Left colon (tissue), 2 donors: ENCODE results near the gene BMP8B. TPM values are rescaled to one million over a fixed set of nuclear protein-coding genes. Genes with fewer than 3 reads are reported as not detected.
"Not testable (repeated sequence)": the region's sequence is repeated elsewhere in the genome, so short reads cannot be mapped to it uniquely, and the experiment has no call there.

Experiments used
- ATAC-seq: fragments of 200-7000 bp; cut with Tn5 transposase; one replicate; pipeline ENCODE4 v1.9.1; 2020; ENCODE audit warnings: mild to moderate bottlenecking, moderate library complexity
- DNase-seq, 2 donors: peaks; one replicate each; pipeline ENCODE4 v3.0.0-alpha.2; 2020
- intact Hi-C, 2 donors: fragments of 100-400 bp; cut with DNase I in 1 of 2; cut with micrococcal nuclease in 1 of 2; formaldehyde crosslinking; loops; one replicate each; pipeline versions ENCODE4 v1.11.2 to v1.14.0; 2022; cut with DNase I, micrococcal nuclease
- long read RNA-seq: library from polyadenylated mRNA; unstranded; transcript quantifications from one replicate; pipeline ENCODE4 v2.0.0, GENCODE V29; 2021
- total RNA-seq, 2 donors: library from RNA; stranded (reverse); fragmentation: NEBNext Ultra II Directional; extraction: Animal tissue kit (Norgen Biotek cat#: 25700); gene quantifications; one replicate each; pipeline ENCODE4 v1.2.1, GENCODE V29; 2021
- donor health status: DM: no; HTN: no; CAD: no.
- donor health status: DM: yes; HTN: yes; CAD: no.

The BMP8B gene, protein sequence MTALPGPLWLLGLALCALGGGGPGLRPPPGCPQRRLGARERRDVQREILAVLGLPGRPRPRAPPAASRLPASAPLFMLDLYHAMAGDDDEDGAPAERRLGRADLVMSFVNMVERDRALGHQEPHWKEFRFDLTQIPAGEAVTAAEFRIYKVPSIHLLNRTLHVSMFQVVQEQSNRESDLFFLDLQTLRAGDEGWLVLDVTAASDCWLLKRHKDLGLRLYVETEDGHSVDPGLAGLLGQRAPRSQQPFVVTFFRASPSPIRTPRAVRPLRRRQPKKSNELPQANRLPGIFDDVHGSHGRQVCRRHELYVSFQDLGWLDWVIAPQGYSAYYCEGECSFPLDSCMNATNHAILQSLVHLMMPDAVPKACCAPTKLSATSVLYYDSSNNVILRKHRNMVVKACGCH
- total RNA-seq: 10 to 100 TPM; 11.1 to 20.2 TPM
- long read RNA-seq, partial matches to known transcripts: 1 of 10 reads
- long read RNA-seq, other reads (novel, unspliced or antisense): 9 of 10 reads

DNA sequence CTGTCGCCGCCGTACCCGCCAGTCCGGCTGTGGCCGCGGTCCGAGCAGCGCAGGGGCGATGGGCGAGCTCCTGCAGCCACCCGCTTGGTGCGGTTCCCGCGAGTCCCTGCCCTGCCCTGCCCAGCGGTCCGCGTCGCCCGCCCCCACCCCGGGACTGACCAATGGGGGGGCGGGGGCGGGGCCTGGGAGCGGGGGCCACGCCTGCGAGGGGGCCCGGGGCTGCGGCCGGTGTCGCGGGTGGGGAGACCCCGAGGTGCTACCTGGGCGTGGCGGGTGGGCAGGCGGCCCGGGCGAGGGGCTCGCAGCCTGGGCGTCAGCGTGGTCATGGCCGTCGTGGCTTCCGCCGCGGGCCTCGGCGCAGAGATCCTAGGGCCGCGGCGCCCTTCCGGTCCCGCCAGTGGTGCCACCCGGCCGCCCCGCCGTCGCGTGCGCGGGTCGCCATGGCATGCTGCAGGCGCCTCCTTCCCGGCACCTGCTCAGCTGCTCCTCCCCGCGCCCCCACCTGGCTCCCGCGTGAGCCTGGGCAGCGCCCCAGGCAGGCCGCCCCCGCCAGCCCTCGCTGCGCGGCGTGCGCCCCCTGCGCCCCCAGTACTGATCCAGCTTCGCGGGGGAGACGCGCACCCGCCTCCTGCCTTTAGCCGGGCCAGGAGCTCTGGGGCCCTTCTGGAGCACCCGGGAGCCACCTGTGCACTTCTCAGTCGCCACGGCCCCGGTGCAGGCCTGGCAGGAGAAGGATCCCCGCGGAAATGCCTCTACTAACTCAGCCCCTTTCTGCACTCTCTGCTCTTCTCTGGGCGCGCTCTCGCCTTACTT lies at the start of gene BMP8B:
Gene BMP8B (minus strand): TSS at position 108 of the 813 bp plus-strand sequence. CDS start 380 bp downstream, outside the sequence.
- ATAC-seq (peak; percentile 88), DNase-seq (peak; percentile 77 to 80)
- intact Hi-C loops: no loop called here

DNA sequence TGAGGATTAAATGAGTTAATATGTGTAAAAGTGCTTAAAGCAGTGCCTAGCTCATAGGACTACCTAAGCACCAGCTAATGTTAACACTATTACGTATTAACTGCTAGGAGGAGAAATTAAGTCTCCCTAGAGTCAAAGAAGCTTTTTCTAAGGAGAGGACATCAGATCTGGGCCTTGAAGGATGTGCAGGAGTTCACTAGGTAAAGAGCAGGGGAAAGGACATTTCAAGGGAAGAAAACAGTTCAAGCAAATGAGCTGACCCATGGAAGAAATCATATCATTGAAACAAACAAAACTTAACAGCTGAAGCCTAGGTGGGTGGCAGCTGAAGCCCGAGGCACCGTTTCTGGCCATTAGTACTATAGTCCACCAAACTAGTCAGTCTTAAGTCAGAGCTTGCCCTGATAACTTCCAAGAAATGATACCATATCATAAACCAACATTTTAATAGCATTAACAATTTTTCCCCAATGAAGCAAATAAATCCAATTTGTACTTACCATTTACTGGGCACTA lies 48.0 kb upstream of the BMP8B start:
- ATAC-seq (no peak), DNase-seq (no peak)
- intact Hi-C loops: no loop called here

DNA sequence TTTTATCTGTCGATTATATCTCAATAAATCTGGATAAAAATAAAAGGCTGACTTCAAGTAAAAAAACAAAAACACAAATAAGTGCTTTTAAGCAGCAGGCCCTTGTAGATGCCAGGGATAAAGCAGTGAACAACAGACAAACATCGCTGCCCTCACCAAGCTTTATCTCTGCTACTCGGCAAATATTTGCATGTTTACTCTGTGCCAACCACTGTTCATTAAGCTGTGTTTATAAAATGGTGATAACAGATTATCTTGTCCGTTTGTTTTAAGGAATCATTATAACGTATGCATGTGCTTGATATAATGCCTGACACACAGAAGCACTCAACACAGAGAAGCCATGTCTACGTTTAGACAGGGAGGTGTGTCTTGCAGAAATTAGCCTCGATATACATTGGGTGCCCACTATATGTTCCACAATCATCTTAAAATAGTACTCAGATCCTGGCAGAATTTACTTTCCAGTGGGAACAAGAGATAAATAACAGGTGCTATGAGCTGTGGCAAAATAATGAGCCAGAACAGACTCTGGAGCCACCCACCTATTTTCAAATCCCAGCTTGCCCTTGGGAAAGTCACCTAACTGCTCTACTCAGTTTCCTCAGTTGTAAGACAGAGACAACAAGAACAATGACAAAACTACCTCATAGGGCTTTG lies 47.4 kb upstream of the BMP8B start:
- DNase-seq (no peak), ATAC-seq (no peak)
- intact Hi-C loops: no loop called here

DNA sequence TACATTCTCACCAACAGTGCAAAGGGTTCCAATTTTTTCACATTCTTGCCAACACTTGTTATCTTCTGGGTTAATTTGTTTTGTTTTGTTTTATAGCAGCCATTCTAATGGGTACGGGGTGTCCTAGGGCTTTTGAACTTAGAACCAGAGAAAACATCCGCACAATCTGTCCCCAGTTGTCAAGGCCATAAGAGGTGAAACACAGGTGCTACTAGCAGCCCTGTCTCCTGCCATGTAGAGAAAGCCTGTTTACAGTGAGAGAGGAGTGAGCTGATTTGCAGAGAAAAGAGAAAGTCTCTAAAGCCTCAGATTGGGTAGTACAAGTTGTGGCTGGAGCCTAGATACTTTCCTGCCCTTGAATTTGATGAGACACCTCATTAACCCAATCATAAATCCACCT lies 46.4 kb upstream of the BMP8B start:
- DNase-seq: no peak
- intact Hi-C loops: no loop called here
- ATAC-seq: peak; percentile 64

DNA sequence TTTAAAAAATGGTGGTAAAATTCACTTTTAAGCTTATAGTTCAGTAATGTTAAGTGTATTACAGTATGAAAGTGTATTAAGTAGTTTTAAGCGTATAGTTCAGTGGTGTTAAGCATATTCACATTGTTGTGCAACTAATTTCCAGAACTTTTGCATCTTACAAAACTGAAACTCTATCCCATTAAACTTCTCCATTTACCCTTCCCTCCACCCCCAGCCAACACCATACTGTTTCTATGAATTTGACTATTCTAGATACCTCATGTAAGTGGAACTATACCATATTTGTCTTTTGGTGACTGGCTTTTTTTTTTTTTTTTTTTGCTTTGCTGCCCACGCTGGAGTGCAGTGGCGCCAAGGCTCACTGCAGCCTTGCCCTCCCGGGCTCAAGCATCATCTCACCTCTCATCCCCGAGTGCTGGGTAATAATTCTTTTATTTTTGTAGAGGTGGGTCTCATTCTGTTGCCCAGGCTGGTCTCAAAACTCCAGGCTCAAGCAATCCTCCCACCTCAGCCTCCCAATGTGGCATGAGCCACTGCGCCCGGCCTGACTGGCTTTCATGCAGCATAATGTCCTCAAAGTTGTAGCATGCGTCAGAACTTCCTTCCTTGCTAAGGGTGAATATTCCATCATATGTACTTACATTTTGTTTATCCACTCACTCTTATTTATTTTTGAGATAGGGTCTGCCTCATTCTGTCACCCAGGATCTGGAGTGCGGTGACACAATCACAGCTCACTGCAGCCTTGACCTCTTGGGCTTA lies 45.1 kb upstream of the BMP8B start:
- ATAC-seq (no peak), DNase-seq (no peak)
- intact Hi-C loops: no loop called here

DNA sequence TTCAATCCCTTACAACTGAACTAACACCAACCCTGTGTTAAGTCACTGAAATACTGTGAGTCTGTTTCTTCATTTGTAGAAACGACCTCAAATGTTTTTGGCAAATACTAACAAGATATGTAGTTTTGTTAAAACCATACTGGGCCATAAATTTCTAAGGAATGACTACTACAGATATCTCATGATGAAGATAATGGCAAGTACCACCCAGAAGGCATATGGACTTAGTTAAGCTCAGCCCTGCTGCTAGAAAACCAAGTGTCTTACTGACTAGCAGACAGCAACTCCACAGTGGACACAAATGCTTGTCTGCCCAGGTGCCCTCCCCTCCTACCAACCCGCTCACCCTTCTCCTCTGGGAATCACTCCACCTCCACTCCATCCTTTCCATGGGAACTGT lies 44.5 kb upstream of the BMP8B start:
- DNase-seq: no peak
- no peak for ATAC-seq

DNA sequence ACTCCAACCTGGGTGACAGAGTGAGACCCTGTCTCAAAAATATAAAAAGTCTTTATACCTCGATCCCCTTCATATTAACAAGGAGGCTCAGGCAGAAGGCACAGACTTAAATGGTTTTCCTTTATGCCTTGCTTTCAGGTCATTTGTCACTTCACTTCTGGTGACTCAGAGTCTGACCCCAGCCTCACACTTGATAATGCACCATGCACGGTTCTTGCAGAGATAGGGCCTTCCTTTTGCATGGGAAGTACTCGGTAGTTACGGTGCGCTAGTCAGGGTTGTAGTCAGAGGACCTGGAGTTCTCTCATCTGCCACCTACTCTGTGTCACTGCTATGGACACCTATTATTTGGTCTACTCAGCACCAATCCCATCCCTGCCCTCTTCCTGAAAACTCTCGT lies 43.6 kb upstream of the BMP8B start:
- ATAC-seq: no peak
- intact Hi-C loops: no loop called here
- no peak for DNase-seq

More for the DNA sequence above, 44.5 kb upstream of the BMP8B start:
- intact Hi-C loops: no loop called here

DNA sequence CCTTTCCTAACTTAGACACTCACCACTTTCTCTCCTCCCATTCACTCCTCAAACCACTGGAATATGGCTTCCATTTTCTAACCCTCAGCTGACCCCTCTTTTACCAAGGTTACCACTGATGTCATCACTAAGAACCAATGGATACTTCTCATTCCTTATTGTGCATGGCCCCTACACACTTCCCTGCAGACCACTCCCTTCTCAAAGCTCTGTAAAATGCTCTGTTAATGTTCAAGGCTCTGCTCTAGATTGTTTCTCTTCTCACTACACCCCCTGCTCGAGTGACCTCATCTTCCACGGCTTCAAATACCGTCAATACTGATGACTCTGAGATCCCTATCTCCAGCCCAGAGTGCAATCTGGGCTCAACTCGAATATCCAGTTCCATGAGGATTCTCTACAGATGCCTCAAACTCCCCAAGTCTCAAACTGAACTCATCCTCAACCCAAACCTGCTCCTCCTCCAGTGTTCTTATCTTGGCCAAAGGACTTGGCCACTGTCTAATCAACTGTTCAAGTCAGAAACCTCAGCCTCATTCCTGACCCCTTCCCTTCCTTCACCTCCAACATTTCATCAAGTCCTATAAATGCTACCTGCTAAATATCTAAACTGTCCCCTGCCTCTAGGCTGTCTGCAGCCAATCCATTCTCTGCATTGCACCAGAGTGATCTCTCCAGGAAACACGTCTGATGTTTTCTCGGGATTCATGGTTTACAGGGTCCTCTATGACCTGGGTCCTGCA lies 41.3 kb upstream of the BMP8B start:
- no peak for ATAC-seq
- intact Hi-C loops: no loop called here
- DNase-seq: no peak

DNA sequence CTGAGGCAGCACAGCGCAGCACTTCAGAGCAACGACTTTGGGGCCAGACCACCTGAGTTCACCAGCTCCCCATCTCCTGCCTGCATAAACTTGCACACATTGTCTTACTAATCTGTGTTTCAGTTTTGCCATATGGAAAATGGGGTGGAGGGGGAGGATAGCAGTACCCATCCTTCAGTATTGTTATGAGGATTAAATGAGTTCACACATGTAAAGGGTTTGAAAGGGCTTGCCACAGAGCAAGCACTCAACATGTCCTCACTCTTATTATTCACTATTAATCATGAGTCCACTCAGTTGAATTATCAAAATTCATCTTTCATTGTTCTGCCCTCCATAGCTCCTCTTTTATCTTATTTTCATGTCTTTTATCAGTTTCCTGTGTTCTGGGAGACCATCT lies 40.1 kb upstream of the BMP8B start:
- ATAC-seq: no peak
- intact Hi-C loops: no loop called here
- DNase-seq: no peak

DNA sequence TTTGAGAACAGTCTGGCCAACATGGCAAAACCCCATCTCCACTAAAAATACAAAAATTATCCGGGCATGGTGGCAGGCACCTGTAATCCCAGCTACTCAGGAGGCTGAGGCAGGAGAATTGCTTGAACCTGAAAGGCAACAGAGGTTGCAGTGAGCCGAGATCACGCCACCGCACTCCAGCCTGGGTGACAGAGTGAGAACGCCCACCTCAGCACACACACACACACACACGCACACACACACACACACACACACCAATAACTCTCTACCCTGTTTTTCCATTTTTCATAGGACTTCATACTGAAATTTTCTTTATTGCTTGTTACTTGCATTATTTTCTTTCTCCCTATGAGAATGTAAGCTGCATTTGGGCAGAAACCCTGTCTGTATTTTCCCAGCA lies 39.6 kb upstream of the BMP8B start:
- DNase-seq, intact Hi-C loops, ATAC-seq: not testable (repeated sequence)

DNA sequence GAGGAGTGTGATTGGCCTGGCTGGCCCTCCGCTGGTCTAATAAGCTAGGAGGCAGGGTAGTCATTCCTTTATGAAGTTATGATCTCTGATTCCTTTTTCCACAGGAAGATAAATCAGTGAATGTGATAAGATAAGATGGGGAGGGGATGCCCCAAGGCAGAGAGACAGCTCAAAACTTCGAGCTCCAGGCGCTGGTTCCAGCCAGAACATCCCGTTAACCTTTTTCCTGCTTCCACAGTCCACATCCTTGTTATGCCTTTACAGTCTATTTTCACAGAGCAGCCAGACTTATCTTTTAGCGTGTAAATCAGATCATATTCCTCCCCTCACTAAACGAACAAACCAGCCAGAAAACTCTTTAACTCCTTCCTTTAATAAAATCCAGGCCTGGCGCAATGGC lies 38.5 kb upstream of the BMP8B start:
- DNase-seq (no peak), ATAC-seq (peak; percentile 44)
- intact Hi-C loops: no loop called here

DNA sequence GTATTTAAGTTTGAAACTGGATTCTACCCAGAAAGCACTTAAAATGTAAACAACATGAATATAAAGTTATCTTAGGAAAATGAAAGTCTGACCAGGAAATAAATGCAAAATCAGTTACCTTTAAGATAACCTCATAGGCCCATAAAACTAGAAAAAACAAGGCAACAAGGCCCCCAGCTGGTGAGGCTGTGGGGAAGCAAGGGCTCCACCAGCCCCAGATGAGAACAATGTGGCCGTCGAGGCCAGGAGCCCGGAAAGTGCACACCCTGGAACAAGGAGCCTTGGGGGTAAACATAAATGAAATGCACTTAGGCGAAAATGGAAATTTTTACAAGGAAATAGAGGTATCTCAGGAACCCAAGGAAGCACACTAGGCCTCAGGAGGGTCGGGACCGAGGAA lies 37.9 kb upstream of the BMP8B start:
- intact Hi-C loops: no loop called here
- DNase-seq: peak; percentile 48 to 61
- peak; percentile 78 for ATAC-seq

DNA sequence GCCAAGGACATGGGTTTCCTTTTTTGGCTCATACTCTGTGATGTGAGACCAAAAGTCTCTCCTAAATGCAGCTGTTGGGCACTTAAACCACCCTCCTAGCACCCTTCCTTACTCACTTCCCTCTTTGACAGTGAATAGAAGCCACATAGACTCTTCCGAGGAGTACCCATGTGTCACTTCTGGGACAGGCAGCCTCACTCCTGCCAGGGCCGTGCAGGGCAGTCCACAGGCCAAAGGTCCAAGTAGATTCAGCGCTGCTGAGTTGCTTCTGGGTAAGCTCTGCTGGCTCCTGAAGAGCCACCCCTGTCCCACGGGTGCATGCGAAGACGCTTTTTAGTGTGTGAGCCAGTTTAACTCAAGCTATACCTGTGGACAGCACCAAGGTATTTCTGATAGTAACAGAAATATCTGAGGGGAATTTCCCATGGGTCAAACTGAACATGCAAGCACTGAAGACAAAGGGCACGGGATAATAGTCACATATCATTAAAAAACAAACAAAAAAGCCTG lies 36.8 kb upstream of the BMP8B start:
- DNase-seq: peak; percentile 70 to 79
- intact Hi-C loops: no loop called here
- ATAC-seq: peak; percentile 88

DNA sequence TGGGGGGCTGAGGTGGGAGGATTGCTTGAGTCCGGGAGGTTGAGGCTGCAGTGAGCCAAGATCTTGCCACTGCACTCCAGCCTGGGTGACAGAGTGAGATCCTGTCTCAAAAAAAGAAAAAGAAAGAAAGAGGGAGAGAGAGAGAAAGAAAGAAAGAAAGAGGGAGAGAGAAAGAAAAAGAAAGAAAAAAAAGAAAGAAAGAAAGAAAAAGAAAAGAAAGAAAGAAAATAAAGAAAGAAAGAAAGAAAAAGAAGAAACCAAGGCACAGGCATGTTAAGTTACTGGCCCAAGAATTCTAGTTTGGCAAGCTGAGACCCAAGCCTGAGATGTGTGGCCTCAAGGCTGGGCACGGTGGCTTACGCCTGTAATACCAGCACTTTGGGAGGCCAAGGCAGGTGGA lies 34.8 kb upstream of the BMP8B start:
- intact Hi-C loops, ATAC-seq, DNase-seq: not testable (repeated sequence)

DNA sequence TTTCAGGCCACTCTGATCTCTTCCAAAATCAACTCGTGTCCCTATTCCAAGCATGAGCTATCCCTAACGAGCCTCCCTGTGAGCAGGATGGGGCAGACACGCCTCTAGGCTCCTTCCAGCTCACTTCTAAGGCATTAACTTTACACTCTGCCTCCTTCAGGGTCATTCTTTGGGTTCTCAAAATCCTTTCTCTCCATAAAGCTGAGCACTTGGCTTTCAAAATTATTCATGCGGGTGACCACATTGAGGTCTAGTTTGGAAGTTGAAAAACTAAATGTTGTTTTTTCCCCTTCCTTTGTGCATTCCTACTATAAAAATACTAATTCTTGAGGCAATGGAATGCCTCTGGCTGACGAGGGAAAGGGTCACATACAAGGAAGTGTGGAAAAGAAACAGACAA lies 33.5 kb upstream of the BMP8B start:
- DNase-seq (no peak), ATAC-seq (no peak)
- intact Hi-C loops: no loop called here

DNA sequence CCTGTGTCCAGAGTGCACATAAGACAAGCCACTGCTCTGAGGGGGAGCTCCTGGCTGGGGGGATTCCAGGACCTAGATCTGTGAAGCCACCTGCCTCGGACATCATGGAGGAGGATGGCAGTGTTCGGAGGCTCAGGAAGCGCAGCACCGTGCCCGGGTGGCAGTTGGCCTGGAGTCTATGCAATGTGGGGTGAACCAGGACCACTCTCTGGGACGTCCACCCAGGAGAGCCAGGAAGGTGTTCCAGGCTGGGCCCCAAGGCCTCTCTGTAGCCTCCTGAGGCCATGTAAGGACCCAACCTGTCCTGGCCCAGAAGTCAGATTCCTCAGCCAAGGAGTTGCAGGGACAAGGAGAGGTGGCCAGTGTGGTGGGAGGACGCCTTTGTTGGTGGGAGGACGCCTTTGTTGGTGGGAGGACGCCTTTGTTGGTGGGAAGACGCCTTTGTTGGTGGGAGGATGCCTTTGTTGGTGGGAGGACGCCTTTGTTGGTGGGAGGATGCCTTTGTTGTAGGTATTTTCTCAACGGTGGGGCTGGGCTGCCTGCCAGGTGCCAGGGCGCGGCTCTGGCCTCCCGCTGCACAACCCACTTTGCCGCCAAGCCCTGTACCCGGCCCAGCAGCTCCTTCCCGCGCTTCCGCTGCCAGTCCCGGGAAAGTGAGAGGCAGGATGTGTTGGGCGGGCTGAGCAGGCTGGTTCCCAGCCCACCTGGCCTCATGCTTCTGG lies 30.6 kb upstream of the BMP8B start:
- peak; percentile 82 to 88 for DNase-seq
- intact Hi-C loops: loop anchor here (5.0 to 10.0 kb wide), 3 partner anchors 76 to 153 kb away; partner anchors contain the start of gene MFSD2A (in 1 of the 2)
- peak; percentile 49 for ATAC-seq

DNA sequence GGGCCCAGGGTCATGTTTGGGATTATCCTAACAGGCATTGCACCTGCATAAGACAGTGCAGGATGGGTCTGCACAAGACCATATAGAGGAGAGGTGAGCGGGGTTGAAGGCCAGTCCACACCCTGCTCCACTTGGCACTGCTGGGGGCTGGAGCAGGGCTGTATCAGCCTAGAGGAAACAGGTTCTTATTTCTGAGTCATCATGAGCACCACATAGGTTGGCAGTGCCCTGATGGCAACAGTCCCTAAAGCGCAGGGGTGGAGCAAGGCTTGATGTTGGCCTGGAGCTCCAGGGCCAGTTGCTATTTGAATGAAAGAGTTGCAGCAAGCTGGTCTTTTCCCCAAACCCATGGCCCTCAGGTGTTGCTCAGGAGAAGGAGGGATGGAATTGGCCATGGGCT lies 29.8 kb upstream of the BMP8B start:
- peak; percentile 76 to 91 for DNase-seq
- intact Hi-C loops: loop anchor here (5.0 to 10.0 kb wide), 3 partner anchors 76 to 154 kb away; partner anchors contain the start of gene MFSD2A (in 1 of the 2)
- ATAC-seq: peak; percentile 76
